ENCODE results near the gene SPINT3.

GRCh38 chr20:45467861-45468260, 47.6 kb downstream of the SPINT3 start:
- TF ChIP-seq, protein P1, sequence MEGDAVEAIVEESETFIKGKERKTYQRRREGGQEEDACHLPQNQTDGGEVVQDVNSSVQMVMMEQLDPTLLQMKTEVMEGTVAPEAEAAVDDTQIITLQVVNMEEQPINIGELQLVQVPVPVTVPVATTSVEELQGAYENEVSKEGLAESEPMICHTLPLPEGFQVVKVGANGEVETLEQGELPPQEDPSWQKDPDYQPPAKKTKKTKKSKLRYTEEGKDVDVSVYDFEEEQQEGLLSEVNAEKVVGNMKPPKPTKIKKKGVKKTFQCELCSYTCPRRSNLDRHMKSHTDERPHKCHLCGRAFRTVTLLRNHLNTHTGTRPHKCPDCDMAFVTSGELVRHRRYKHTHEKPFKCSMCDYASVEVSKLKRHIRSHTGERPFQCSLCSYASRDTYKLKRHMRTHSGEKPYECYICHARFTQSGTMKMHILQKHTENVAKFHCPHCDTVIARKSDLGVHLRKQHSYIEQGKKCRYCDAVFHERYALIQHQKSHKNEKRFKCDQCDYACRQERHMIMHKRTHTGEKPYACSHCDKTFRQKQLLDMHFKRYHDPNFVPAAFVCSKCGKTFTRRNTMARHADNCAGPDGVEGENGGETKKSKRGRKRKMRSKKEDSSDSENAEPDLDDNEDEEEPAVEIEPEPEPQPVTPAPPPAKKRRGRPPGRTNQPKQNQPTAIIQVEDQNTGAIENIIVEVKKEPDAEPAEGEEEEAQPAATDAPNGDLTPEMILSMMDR (IDR thresholded peaks at IDR 0.05; ENCODE audit: low read depth, low read length, poor library complexity, severe bottlenecking) = no peak
- no peak for TF ChIP-seq EZH2phosphoT487 (IDR thresholded peaks at IDR 0.05; ENCODE audit: borderline replicate concordance, low read length)

Measured in DOHH2 (cell line).